NCI-H2029 (cell line): ENCODE results near the gene NEMP1.
A peak's percentile ranks its signal among the peaks of the same experiment; 100 is the strongest.
"Not testable (repeated sequence)": the region's sequence is repeated elsewhere in the genome, so short reads cannot be mapped to it uniquely, and the experiment has no call there.

Source experiments
- DNase-seq: peaks from one replicate; lab custom pipeline; 2025; lab: John Stamatoyannopoulos, UW

NEMP1 gene

GRCh38 chr12:57091638-57092528, 13.3 kb upstream of the NEMP1 start:
- no peak for DNase-seq

- no peak for DNase-seq
Observed at GRCh38 chr12:57090924-57091637, 12.5 kb upstream of the NEMP1 start.

GRCh38 chr12:57090490-57090889, 11.9 kb upstream of the NEMP1 start:
- DNase-seq, result no peak

- DNase-seq, result no peak
Observed at GRCh38 chr12:57089271-57090245, 11.0 kb upstream of the NEMP1 start.

GRCh38 chr12:57088354-57089270, 10.0 kb upstream of the NEMP1 start, which contains the start of gene NAB2:
NAB2 (plus strand) TSS chr12:57089114; CDS start chr12:57089272, 158 bp downstream.
- peak; percentile 56 for DNase-seq

- DNase-seq, result peak; percentile 20
Observed at GRCh38 chr12:57087691-57088353, 9.2 kb upstream of the NEMP1 start.

- no peak for DNase-seq
Observed at GRCh38 chr12:57087010-57087690, 8.6 kb upstream of the NEMP1 start.

GRCh38 chr12:57086493-57087009, 8.0 kb upstream of the NEMP1 start:
- DNase-seq, result no peak

- no peak for DNase-seq
Observed at GRCh38 chr12:57085999-57086492, 7.5 kb upstream of the NEMP1 start.

GRCh38 chr12:57080855-57081254, 2.3 kb upstream of the NEMP1 start:
- no peak for DNase-seq

GRCh38 chr12:57079821-57080220, 1.2 kb upstream of the NEMP1 start:
- DNase-seq, result no peak

- not testable (repeated sequence) for DNase-seq
Observed at GRCh38 chr12:57073566-57074450, 4.8 kb downstream of the NEMP1 start.

GRCh38 chr12:57072661-57073060, 5.9 kb downstream of the NEMP1 start:
- DNase-seq, result no peak

GRCh38 chr12:57069523-57069922, 9.1 kb downstream of the NEMP1 start:
- DNase-seq, result peak; percentile 43

GRCh38 chr12:57066245-57066644, 12.3 kb downstream of the NEMP1 start:
- no peak for DNase-seq

- no peak for DNase-seq
Observed at GRCh38 chr12:57063991-57064685, 14.5 kb downstream of the NEMP1 start.

GRCh38 chr12:57058454-57058853, 20.1 kb downstream of the NEMP1 start:
- DNase-seq, result no peak
